ENCODE data around the gene IPO4. TPM values are rescaled to one million over a fixed set of nuclear protein-coding genes. Genes with fewer than 3 reads are reported as not detected.

IPO4 gene
- total and polyA plus RNA-seq, 9 of the 15 experiments (the other 6 are each of a cell fraction or from before 2014, with no cell fraction given): 7.3 to 122 (median 31.8) TPM

- TF ChIP-seq, protein P1, sequence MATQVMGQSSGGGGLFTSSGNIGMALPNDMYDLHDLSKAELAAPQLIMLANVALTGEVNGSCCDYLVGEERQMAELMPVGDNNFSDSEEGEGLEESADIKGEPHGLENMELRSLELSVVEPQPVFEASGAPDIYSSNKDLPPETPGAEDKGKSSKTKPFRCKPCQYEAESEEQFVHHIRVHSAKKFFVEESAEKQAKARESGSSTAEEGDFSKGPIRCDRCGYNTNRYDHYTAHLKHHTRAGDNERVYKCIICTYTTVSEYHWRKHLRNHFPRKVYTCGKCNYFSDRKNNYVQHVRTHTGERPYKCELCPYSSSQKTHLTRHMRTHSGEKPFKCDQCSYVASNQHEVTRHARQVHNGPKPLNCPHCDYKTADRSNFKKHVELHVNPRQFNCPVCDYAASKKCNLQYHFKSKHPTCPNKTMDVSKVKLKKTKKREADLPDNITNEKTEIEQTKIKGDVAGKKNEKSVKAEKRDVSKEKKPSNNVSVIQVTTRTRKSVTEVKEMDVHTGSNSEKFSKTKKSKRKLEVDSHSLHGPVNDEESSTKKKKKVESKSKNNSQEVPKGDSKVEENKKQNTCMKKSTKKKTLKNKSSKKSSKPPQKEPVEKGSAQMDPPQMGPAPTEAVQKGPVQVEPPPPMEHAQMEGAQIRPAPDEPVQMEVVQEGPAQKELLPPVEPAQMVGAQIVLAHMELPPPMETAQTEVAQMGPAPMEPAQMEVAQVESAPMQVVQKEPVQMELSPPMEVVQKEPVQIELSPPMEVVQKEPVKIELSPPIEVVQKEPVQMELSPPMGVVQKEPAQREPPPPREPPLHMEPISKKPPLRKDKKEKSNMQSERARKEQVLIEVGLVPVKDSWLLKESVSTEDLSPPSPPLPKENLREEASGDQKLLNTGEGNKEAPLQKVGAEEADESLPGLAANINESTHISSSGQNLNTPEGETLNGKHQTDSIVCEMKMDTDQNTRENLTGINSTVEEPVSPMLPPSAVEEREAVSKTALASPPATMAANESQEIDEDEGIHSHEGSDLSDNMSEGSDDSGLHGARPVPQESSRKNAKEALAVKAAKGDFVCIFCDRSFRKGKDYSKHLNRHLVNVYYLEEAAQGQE (IDR thresholded peaks at IDR 0.05; ENCODE audit: borderline replicate concordance): peak; percentile 79
- TF ChIP-seq, protein P1 (CRISPR knock-in tag; IDR thresholded peaks at IDR 0.05; ENCODE audit: low read depth): peak; percentile 54; the same call in 1 of the 2 replicates
- no peak for TF ChIP-seq XRCC4 (IDR thresholded peaks at IDR 0.05; ENCODE audit: extremely low read depth, insufficient read depth, insufficient read length)
- no peak for TF ChIP-seq LARP7 (IDR thresholded peaks at IDR 0.05)
- no peak for TF ChIP-seq HSF4 (CRISPR knock-in tag; IDR thresholded peaks at IDR 0.05; ENCODE audit: borderline replicate concordance)
- no peak for TF ChIP-seq TCF3 (CRISPR knock-in tag; IDR thresholded peaks at IDR 0.05)
- TF ChIP-seq HNRNPL (IDR thresholded peaks at IDR 0.05; ENCODE audit: low read depth, low read length): no peak
- TF ChIP-seq RBBP5 (IDR thresholded peaks at IDR 0.05; ENCODE audit: borderline replicate concordance, insufficient read depth, low read length, poor library complexity, severe bottlenecking): peak; percentile 64
- no peak for TF ChIP-seq ZNF436 (CRISPR knock-in tag; IDR thresholded peaks at IDR 0.05)
- no peak for TF ChIP-seq PRMT5 (CRISPR knock-in tag; IDR thresholded peaks at IDR 0.05)
- TF ChIP-seq RNF219 (CRISPR knock-in tag; IDR thresholded peaks at IDR 0.05): no peak
- TF ChIP-seq, protein P2, sequence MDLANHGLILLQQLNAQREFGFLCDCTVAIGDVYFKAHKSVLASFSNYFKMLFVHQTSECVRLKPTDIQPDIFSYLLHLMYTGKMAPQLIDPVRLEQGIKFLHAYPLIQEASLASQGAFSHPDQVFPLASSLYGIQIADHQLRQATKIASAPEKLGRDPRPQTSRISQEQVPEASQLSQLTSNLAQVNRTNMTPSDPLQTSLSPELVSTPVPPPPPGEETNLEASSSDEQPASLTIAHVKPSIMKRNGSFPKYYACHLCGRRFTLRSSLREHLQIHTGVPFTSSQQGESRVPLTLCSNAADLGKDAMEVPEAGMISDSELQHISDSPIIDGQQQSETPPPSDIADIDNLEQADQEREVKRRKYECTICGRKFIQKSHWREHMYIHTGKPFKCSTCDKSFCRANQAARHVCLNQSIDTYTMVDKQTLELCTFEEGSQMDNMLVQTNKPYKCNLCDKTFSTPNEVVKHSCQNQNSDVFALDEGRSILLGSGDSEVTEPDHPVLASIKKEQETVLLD (IDR thresholded peaks at IDR 0.05): no peak
- TF ChIP-seq, protein P3, sequence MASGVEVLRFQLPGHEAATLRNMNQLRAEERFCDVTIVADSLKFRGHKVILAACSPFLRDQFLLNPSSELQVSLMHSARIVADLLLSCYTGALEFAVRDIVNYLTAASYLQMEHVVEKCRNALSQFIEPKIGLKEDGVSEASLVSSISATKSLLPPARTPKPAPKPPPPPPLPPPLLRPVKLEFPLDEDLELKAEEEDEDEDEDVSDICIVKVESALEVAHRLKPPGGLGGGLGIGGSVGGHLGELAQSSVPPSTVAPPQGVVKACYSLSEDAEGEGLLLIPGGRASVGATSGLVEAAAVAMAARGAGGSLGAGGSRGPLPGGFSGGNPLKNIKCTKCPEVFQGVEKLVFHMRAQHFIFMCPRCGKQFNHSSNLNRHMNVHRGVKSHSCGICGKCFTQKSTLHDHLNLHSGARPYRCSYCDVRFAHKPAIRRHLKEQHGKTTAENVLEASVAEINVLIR (CRISPR knock-in tag; IDR thresholded peaks at IDR 0.05): peak; percentile 94
- no peak for TF ChIP-seq RBM39 (optimal IDR thresholded peaks at IDR 0.05; ENCODE audit: low read depth, low read length)
Observed at GRCh38 chr14:24212924-24213865, 24.6 kb upstream of the IPO4 start, which contains the start of gene CHMP4A (continued).
